ENCODE measurements around the gene NOS3.

NOS3 gene

DNA sequence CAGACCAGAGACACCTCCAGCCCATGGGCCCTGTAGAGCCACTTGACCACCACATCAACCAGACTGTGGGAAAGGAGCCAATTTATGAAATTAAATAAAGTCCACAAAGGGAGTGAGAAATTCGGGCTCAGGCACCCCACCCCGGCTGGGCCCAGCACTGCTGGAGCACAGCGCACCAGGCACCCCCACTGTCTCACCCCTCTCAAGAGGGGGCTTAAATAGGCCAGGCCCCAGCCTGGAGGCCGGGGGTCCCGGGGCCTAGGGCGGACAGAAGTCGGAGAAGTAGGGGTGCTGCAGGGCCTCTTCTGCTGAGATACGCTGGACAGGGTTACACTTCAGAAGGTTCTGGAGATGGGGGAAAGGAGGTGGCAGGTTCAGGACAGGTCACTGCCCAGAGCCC, 62.9 kb downstream of the NOS3 start:
- DNase-seq, result no peak

- DNase-seq, result no peak
These were observed 65.5 kb downstream of the NOS3 start for GRCh38 chr7:151056283-151056665.

GRCh38 chr7:151056666-151057505, 66.1 kb downstream of the NOS3 start:
- peak in 1 of 56 donors; percentile 28 for DNase-seq

DNA sequence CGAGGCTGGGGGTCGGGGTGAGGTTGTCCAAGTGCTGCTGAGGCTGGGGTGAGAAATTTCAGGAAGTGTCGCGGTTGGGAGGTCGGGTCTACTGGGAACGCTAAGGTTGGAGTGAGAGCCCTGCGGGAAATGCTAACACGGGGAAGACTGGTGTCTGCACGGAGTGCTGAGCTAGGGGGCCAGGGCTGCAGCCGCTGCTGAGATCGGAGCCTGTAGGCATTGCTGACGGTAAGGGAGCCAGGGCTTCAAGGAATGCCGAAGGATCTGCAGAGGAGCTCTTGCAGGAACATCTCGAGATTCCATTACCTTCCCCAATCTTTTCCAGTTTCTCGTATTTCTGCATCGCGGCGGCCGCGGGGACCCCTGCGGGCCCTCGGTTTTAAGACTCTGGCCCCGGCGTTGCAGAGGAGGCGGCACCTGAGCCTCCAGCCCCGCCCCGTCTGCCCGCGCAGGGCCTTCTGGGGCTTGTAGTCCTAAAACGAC, 66.7 kb downstream of the NOS3 start, which contains the start of gene CDK5:
Gene CDK5 (minus strand): TSS at position 392 of the 483 bp plus-strand sequence. CDS start 49 bp downstream, at position 343.
- peak in 3 of 56 donors; percentile 56 to 96 (median 95) for DNase-seq

GRCh38 chr7:151057989-151058780, 67.4 kb downstream of the NOS3 start:
- DNase-seq, result peak; percentile 85 to 100 (median 99)

DNA sequence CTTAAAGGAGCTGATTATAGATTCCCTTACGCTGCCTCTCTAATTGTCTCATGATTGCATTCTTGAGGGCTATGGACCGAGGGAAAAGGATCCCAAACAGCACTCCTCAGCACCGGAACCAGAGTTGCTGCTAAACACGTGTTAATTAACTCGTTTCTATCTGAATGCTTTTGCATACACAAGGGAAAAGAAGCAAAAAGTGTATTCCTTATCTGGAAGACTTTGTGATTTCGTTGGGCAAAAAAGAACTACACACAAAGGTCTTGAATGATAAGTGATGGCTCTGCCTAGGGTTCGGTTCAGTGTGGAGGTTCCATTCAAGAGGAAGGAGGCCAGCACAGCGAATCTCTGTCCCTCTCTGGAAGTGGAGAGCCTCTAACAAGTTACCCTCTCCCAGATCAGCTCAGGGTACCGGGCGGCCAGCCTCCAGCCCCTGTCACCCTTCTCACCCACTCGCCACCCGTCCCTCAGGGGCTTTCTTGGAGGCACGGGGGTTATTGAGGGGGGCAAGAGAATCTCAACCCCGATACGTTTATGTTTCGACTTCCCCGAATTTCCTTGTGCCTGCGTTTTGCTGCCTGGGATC, 68.1 kb downstream of the NOS3 start:
- peak in 6 of 56 donors; percentile 45 to 63 (median 56) for DNase-seq

- DNase-seq, result peak in 55 of 56 donors; percentile 37 to 95 (median 78)
These were observed 68.7 kb downstream of the NOS3 start, which contains the start of gene SLC4A2 for GRCh38 chr7:151059367-151060112. Gene SLC4A2 (plus strand): TSS chr7:151059589. CDS start chr7:151061988, 2,399 bp downstream.

DNA sequence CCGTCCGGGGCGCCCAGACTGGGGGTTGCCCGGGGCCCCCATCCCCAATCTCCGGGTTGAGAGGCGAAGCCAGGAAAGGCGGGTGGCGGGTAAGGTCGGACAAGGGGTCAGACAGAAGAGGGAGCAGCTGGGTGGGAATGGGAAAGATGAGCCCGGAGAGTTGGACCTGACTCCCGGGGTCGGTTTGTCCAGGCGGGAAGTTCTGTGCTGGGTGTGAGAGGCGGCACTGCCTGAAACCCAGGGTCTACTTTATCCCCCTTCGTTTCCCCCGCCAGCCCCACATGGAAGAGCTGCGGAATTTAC, 69.2 kb downstream of the NOS3 start:
- peak in 1 of 56 donors; percentile 60 for DNase-seq

DNA sequence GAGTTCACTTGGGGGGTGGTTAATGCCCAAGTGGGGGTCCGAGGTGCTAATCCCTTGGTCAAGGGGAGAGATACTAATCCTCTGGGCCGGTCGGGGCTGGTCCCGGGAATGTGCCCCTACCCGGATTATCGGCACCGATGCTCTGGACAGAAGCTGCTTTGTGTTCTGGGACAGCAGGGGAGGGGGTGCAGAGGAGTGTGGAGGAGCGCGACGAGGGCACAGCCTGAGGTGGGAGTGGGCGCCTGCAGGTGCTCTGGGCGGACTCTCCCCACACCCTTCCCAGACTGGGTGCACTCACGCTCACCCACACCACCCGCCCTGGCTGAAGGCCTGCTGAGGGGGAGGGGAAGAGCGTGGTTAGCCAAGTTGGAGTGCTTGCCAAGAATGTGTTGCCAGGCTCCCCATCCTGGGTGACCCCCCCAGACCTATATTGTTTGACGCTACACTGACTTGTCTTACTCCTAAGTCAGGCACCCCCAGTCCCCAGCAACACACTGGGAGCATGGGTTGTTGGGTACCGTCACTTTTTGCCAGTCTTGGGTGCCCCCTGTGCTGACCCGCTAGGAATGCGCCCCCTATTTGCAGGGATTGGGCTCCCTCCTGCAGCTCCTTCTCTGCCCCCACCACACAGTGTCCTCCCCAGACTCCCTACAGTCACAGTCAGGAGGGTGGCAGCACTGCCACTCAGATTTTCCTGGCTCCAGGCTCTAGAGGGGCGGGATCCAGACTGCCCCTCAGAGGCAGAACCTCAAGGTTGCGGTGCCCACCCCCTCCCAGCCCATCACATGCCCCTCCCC, 69.8 kb downstream of the NOS3 start:
- DNase-seq, result peak in 30 of 56 donors; percentile 12 to 72 (median 40)

DNA sequence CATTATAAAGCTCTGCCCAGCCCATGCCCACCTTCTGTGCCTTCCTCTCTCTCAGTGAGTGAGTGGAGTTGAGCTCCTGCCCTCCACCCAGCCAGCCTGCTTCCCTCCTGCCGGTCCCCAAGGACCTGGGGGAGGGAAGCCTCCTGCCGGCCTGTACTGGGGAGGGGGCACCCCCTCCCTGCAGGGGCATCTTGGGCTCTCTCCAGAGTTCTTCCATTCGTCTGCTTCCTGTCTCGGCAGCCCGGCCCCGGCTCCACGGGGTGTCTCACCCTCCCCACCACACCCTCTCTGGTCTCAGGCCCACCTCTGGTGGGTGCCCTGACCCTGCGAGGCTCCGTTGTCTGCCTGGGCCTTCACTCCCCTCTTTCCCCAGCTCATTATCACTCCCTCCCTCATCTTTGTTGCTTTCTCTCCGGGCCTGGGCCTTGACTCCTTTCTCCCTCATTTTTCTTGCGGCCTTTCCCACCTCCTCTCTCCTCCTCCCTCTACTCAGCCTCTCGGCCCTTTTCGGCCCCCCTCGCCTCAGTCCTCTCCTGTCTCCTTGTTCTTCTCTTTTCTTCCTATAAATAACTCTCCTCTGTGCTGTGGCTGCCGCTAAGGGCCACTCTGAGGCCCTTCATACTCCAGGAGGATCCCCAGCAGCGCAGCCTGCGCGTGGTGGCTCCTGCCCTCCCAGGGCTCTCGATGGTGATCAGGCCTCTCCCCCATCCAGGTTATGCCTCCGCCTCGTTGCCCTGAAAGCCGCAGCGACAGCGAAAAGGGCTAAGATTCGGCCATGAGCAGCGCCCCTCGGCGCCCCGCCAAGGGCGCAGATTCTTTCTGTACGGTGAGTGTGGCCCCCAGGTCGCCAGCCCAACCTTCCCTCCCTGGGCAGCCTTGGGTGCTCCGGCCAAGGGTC, 70.6 kb downstream of the NOS3 start:
- no peak for DNase-seq

- no peak for DNase-seq
These were observed 71.2 kb downstream of the NOS3 start for GRCh38 chr7:151062111-151062398.

GRCh38 chr7:151062399-151063211, 71.8 kb downstream of the NOS3 start:
- DNase-seq, result no peak

- no peak for DNase-seq
These were observed 72.4 kb downstream of the NOS3 start for GRCh38 chr7:151063212-151063561.

Measured in amygdala (tissue), 56 donors.